OCI-LY7 (cell line): ENCODE measurements around the gene PDE8B.

ENCODE experiments used
- CTCF ChIP-seq: fragments of 200-600 bp; sonication (generic); conservative IDR thresholded peaks from 2 replicates; pipeline ENCODE4 v1.5.1; 2014; ENCODE audit warnings: mild to moderate bottlenecking, antibody characterized with exemption, low read length, moderate library complexity, mixed read lengths
- EZH2phosphoT487 ChIP-seq: fragments of 200-600 bp; sonication (generic); IDR thresholded peaks from 2 replicates; pipeline ENCODE4 v1.6.1; 2018; ENCODE audit warnings: low read depth, borderline replicate concordance, mild to moderate bottlenecking, mixed run types, antibody characterized with exemption, low read length, moderate library complexity, mixed read lengths

DNA sequence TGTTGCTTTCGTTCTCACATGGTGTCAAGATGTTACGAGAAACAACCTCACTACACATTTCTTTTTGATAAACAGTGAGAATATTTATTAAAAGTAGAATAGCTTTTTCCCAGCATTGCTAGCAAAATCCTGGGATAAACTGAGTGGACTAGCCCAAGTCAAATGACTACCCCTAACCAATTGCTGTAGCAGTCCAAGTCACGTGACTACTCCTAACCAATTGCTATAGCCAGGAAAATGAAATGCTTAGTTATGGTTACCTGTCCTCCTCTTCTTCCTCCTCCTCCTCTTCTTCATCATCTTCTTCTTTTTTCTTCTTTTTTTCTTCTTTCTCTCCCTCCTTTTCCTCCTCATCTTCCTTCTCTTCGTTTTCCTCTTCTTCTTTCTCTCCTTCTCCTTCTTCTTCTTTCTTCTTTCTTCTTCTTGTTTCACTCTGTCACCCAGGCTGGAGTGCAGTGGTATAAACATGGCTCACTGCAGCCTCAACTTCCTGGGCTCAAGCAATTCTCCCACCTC lies 85.4 kb downstream of the PDE8B start:
- no peak for TF ChIP-seq CTCF
- no peak for TF ChIP-seq EZH2phosphoT487
